AG10803 (cell line): ENCODE results near the gene DNAJC21.

Experiments used
- DNase-seq: peaks from one replicate; pipeline ENCODE4 v3.0.0; 2010; ENCODE audit warnings: low read depth
- H3K4me3 ChIP-seq: 2 replicates; pipeline ENCODE4 v1.5.1; 2011; ENCODE audit warnings: mild to moderate bottlenecking, low read length, control low read depth
- TF ChIP-seq, protein P1 (sequence below): conservative IDR thresholded peaks from 2 replicates; pipeline ENCODE4 v1.5.1; 2011; ENCODE audit warnings: mild to moderate bottlenecking, low read length, control low read depth, inconsistent platforms

The DNAJC21 gene

DNA sequence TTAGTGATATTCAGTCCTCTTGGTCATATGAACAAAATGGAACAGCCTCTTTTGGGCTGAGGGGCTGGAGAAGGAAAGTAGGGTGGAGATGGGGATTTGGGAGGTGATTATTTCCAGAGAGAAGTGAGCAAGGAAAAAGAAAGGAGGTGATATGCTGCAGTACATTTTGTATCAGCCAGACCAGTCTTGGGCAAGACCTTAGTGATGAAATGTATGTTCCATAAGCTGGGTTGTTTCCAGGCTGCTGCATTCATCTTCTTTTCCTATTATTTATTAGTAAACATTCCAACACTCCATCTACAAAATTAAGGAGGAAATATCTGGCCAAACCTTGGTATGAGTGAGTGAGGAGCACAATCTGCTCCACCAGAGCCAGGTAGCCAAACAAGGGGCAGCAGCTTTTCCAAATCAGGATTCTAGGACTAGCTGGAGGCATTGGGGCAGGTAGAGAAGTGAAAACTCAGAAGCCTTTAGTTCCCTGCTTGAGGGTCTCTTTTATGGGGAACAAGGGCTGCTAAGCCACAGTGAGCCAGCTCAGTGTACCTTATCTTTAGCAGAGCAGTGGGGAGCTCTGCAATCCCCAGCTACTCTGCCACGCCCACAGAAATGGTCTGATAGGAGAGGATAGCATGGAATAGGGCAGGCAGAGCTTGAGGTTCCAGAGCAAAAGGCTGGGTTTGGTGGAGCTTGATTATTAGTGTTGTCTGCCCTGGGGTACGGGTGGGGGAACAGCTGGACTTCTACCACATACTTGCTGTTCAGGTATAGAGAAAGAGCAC, 33.5 kb upstream of the DNAJC21 start:
- H3K4me3 ChIP-seq: no peak overlapping the region
- TF ChIP-seq, protein P1, sequence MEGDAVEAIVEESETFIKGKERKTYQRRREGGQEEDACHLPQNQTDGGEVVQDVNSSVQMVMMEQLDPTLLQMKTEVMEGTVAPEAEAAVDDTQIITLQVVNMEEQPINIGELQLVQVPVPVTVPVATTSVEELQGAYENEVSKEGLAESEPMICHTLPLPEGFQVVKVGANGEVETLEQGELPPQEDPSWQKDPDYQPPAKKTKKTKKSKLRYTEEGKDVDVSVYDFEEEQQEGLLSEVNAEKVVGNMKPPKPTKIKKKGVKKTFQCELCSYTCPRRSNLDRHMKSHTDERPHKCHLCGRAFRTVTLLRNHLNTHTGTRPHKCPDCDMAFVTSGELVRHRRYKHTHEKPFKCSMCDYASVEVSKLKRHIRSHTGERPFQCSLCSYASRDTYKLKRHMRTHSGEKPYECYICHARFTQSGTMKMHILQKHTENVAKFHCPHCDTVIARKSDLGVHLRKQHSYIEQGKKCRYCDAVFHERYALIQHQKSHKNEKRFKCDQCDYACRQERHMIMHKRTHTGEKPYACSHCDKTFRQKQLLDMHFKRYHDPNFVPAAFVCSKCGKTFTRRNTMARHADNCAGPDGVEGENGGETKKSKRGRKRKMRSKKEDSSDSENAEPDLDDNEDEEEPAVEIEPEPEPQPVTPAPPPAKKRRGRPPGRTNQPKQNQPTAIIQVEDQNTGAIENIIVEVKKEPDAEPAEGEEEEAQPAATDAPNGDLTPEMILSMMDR: no peak

DNA sequence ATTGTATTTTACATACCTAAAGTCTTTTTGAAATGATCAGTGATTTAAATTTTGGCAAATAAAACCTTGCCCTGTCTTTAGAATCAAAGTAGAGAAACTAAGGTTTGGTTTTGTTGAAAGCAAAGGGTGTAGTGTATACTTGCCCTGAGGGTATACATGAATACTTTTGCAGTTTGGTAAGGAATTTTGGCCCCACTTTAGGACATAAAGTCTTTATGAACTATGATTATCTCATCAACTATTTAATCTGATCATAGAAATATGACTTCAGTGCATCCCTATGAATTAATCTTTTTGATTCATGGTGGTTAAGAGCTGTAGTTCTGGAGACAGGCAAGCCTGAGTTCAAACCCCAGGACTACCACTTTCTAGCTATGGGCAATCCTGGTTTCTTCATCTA, 31.7 kb upstream of the DNAJC21 start:
- H3K4me3 ChIP-seq: no peak overlapping the region
- DNase-seq: no peak
- TF ChIP-seq, protein P1: no peak

More for the DNA sequence above, 33.5 kb upstream of the DNAJC21 start:
- peak; percentile 38 for DNase-seq

DNA sequence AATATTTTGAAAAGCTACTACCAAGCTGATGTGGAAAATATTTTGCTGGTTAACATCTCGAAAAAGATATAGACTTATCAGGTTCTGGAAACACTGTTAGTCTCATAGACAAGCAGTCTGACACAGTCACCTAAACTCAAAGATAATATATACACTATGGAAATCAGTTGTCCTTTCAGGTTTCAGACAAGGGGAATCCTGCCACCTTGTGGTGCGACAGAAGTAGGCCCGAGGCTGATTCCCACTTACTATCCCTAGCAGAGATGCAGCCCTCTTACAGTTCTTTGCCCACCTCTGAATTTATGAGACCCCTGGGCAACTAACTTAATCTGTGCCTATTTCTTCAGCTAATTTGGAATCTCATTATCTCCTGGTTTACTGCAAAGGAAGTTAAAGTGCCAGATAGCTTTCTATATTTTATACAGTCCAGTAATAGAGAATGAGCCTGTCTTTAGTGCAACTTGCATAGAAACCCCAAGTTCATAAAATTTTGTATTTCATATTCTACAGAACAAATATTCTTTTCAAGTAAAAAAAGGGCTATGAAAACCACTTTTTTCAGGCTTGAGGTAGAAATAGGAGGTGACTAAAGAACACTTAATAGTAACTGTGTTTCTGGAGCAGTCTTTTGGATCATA, 31.0 kb upstream of the DNAJC21 start:
- H3K4me3 ChIP-seq: no peak overlapping the region
- peak; percentile 70 for DNase-seq
- TF ChIP-seq, protein P1: peak; percentile 96

- TF ChIP-seq, protein P1: no peak
- no peak overlapping the region for H3K4me3 ChIP-seq
- DNase-seq: no peak
Observed at GRCh38 chr5:34899066-34899465, 30.3 kb upstream of the DNAJC21 start.

- TF ChIP-seq, protein P1: no peak
- no peak for DNase-seq
- H3K4me3 ChIP-seq: no peak overlapping the region
Observed at GRCh38 chr5:34900652-34901051, 28.7 kb upstream of the DNAJC21 start.

GRCh38 chr5:34903260-34903659, 26.1 kb upstream of the DNAJC21 start:
- DNase-seq: no peak
- no peak overlapping the region for H3K4me3 ChIP-seq
- TF ChIP-seq, protein P1: no peak

GRCh38 chr5:34905564-34905963, 23.8 kb upstream of the DNAJC21 start:
- DNase-seq: peak; percentile 23
- no peak overlapping the region for H3K4me3 ChIP-seq
- TF ChIP-seq, protein P1: peak; percentile 59
